ENCODE data around the gene LGR5.

DNA sequence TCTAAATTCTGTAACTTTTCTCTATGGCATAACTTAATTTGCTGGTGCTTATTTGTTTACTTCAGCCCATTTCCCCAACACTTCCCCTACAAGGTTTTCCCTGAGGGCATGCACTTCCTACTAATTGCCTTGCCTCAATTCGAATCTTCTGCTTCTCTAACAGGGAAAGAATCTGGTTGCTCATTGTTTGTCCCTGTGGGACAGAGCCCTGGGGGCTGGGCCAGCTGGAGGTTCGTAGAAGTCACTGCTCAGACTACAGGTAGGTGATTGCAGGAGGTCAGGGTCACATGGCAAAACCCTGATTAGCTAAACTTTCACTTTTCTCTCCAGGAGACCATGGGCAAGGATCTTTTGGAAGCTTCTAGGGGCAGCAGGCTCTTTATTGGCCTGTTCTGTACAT, 152.0 kb downstream of the LGR5 start:
- TF ChIP-seq CTCF (IDR thresholded peaks at IDR 0.05; ENCODE audit: insufficient read depth, low read length, poor library complexity, severe bottlenecking), result no peak
- no peak for TF ChIP-seq EZH2phosphoT487 (conservative IDR thresholded peaks at IDR 0.05; ENCODE audit: low read length)

Measured in SU-DHL-6 (cell line).